ENCODE results near the gene RNF180.
"Not testable (repeated sequence)": the region's sequence is repeated elsewhere in the genome, so short reads cannot be mapped to it uniquely, and the experiment has no call there.

GRCh38 chr5:64225286-64225981 is 59.8 kb downstream of the RNF180 start:
- TF ChIP-seq CTCF (IDR thresholded peaks at IDR 0.05; ENCODE audit: low read depth, low read length, missing input control); REST (IDR thresholded peaks at IDR 0.05); YY1 (IDR thresholded peaks at IDR 0.05); HNF4A (conservative IDR thresholded peaks at IDR 0.05); RAD21 (IDR thresholded peaks at IDR 0.05); SP1 (IDR thresholded peaks at IDR 0.05): not testable (repeated sequence)

All from liver (tissue), 3 donors.